Fibroblast of villous mesenchyme (primary cell): ENCODE data around the gene MSMB. TPM values are rescaled to one million over a fixed set of nuclear protein-coding genes. Genes with fewer than 3 reads are reported as not detected.
"Not testable (repeated sequence)": the region's sequence is repeated elsewhere in the genome, so short reads cannot be mapped to it uniquely, and the experiment has no call there.

Source experiments
- DNase-seq: peaks from one replicate; pipeline ENCODE4 v3.0.0-alpha.2; 2010; ENCODE audit warnings: low read depth
- H3K4me3 ChIP-seq: 2 replicates; pipeline ENCODE4 v1.5.1; 2011; ENCODE audit warnings: low read depth, mild to moderate bottlenecking, low read length
- total RNA-seq: library from RNA; depleted of rRNA; stranded (reverse); fragments of >200 nt; gene quantifications from 2 replicates; pipeline ENCODE4 v1.2.3, GENCODE V29; 2012
- TF ChIP-seq, protein P1 (sequence below): IDR thresholded peaks from 2 replicates; pipeline ENCODE4 v1.5.1; 2012; ENCODE audit warnings: low read depth, mild to moderate bottlenecking, low read length; ENCODE audit not compliant: insufficient read depth

MSMB gene
- total RNA-seq, 1 donor, result not detected

DNA sequence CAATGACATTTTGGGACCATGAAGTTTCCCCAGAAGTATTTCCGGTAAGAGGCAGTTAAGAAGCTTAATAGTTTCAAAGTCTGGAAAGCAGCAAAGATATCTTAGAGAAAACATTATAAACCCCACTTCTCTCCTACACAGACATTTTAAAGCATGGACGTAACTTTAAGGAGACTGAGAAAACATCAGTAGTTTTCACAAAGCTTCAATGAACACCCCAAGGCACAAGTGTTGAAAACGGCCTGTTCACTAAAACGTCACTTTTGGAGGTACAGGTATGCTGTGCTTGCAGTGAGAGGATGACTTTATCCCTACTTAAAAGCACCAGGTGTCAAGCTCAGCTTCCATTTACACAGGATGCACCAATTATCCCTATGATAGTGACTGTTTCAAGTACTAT lies 40.7 kb downstream of the MSMB start:
- DNase-seq, result no peak
- TF ChIP-seq, protein P1, sequence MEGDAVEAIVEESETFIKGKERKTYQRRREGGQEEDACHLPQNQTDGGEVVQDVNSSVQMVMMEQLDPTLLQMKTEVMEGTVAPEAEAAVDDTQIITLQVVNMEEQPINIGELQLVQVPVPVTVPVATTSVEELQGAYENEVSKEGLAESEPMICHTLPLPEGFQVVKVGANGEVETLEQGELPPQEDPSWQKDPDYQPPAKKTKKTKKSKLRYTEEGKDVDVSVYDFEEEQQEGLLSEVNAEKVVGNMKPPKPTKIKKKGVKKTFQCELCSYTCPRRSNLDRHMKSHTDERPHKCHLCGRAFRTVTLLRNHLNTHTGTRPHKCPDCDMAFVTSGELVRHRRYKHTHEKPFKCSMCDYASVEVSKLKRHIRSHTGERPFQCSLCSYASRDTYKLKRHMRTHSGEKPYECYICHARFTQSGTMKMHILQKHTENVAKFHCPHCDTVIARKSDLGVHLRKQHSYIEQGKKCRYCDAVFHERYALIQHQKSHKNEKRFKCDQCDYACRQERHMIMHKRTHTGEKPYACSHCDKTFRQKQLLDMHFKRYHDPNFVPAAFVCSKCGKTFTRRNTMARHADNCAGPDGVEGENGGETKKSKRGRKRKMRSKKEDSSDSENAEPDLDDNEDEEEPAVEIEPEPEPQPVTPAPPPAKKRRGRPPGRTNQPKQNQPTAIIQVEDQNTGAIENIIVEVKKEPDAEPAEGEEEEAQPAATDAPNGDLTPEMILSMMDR, result no peak

DNA sequence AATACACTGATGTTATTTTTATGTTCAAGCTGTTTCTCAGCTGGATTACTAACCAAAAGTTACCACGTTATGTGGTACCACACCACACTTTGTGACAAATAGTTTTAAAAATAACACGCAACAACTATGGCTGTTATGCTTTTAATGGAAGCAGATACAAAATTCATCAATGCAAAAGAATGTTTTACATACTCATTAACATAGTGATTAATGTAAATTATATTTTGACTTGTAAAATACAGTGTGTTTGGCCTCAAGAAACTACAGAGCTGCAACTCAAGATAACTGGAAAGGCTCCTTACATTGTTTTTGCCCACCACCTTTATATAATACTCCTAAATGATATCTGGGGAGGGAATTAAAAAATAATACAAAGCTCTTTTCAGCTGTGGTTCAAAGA lies 41.1 kb downstream of the MSMB start:
- no peak overlapping the region for H3K4me3 ChIP-seq
- DNase-seq, result no peak
- TF ChIP-seq, protein P1, result no peak

More for the DNA sequence above, 40.7 kb downstream of the MSMB start:
- H3K4me3 ChIP-seq, result no peak overlapping the region

DNA sequence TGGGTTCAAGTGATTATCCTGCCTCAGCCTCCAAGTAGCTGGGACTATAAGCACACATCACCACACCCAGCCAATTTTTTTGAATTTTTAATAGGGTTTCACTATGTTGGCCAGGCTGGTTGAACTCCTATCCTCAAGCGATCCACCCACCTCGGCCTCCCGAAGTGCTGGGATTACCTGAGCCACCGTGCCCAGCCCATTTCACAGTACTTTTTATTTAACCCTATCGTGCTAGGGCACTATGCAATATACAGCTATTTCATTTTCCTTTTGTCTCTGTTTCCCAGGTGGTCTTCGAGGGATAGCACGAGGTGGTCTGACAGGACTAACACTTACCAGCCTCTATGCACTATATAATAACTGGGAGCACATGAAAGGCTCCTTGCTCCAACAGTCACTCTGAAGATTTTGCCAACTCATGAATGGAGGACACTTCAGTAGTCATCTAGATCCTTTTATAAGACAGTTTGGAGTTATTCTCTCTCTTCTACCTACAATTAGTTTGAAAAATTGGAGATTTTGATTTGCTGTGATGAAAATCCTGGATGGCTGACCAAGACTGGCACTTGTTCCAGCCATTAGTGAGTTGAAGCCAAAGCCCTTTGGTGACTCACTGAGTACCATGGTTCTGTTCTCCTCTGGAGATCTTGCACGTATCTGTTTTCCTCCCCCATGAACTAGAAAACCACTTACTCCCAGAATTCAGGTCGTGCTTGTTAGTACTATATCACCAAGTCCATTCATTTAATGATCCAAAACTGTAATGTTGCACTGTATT lies 43.0 kb downstream of the MSMB start:
- DNase-seq, result no peak
- TF ChIP-seq, protein P1, result no peak
- H3K4me3 ChIP-seq, result no peak overlapping the region

DNA sequence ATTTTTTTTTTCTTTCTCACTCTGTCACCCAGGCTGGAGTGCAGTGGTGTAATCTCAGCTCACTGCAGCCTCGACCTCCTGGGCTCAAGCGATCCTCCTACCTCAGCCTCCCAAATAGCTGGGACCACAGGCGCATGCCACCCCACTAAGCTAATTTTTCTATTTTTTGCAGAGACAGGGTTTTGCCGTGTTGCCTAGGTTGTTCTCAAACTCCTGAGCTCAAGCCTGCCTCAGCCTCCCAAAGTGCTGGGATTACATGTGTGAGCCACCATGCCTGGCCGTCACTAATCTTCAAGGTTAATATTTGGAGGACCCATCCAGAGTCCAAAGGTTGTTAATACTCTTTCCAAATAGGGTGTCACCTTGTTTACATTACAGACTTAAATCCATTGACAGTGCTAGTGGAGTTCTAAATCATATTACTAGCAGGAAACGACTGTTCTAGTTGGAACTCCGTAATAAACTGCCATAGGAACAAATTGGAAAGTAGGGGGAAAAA lies 43.8 kb downstream of the MSMB start:
- H3K4me3 ChIP-seq, DNase-seq: not testable (repeated sequence)

DNA sequence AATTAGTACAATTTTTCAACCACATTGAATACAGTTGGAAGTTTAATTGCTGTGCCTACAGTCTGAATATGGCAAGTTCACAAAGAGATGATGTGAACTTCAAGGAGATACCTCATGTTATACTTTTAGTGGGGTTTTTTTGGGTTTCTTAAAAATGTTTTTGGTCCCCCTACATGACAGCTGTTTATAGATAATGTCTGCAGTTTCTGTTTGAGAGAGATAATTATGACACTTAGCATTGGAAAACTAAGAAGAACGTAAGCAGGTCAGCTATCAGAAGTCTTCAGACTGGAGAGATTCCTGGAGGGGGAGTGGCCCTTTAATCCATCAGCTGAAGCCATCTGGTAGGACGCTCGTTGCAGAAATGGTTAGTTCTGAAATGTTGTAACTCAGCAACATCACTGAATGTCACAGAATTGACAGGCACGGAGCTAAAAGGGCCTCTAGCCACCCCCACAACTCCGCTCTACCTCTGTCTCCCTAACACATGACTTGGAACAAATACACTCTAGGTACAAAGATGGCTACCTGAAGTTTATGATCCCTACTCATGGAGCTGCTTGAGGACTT lies 44.8 kb downstream of the MSMB start:
- DNase-seq, result no peak
- TF ChIP-seq, protein P1, result no peak
- H3K4me3 ChIP-seq, result no peak overlapping the region

DNA sequence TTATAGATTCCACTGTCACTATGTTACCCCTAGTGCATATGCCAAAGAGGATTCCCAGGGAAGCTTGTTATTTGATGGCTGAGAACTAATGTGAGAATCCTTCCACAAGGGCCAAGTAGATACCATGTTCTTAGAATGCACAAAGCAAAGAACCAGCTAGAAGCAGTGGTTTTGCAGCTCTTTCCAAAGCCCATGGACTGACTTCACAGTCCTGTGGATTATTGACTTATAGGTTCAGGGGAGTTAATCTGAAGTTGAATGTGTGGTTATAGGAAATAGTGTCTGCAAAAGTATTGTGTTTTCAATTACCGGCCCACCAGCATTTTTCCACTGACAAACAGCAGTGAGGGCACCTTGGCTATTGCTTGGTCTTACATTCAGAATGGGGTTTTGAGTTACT lies 45.5 kb downstream of the MSMB start:
- no peak for DNase-seq
- TF ChIP-seq, protein P1, result no peak
- no peak overlapping the region for H3K4me3 ChIP-seq

DNA sequence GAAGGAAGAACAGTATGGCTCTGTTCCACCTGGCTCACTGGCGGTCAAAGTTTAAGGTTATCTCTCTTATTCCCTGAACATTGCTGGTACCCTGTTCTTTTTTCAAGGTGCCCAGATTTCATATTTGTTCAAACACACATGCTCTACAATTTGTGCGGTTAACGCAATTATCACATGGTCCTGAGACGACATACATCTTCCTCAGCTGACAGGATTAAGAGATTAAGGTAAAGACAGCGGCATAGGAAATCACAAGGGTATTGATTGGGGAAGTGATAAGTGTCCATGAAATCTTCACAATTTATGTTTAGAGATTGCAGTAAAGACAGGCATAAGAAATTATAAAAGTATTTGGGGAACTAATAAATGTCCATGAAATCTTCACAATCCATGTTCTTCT lies 46.1 kb downstream of the MSMB start:
- H3K4me3 ChIP-seq, DNase-seq: not testable (repeated sequence)
